Mesendoderm (in vitro differentiated cells): ENCODE measurements around the gene IGF2BP3.

ENCODE experiments used
- DNase-seq: peaks from one replicate; pipeline ENCODE4 v3.0.0; 2013
- H2AK5ac ChIP-seq: 2 replicates; pipeline ENCODE4 v1.6.1; 2013; ENCODE audit warnings: low read length, inconsistent platforms
- H2BK120ac ChIP-seq: 2 replicates; pipeline ENCODE4 v1.6.1; 2013; ENCODE audit warnings: low read depth, mild to moderate bottlenecking, low read length, moderate library complexity, mixed read lengths
- H2BK15ac ChIP-seq: replicated peaks from 2 replicates; pipeline ENCODE4 v1.6.1; 2013; ENCODE audit warnings: low read depth, mild to moderate bottlenecking, moderate library complexity
- H2BK5ac ChIP-seq: 2 replicates; pipeline ENCODE4 v1.6.1; 2013; ENCODE audit warnings: low read length, inconsistent platforms
- H3K18ac ChIP-seq: 2 replicates; pipeline ENCODE4 v1.6.1; 2013; ENCODE audit warnings: mild to moderate bottlenecking, low read length, mixed read lengths
- H3K23ac ChIP-seq: one replicate; pipeline ENCODE4 v1.6.1; 2013; ENCODE audit warnings: low read length
- H3K27ac ChIP-seq: 2 replicates; pipeline ENCODE4 v1.5.1; 2013; ENCODE audit warnings: low read depth, mild to moderate bottlenecking, inconsistent platforms, low read length, moderate library complexity
- H3K27me3 ChIP-seq: 2 replicates; pipeline ENCODE4 v1.6.1; 2013; ENCODE audit warnings: low read length, control low read depth, mild to moderate bottlenecking, inconsistent platforms; ENCODE audit not compliant: insufficient read depth, poor library complexity
- H3K36me3 ChIP-seq: 2 replicates; pipeline ENCODE4 v1.6.1; 2013; ENCODE audit warnings: low read length, inconsistent platforms; ENCODE audit not compliant: control insufficient read depth, insufficient read depth
- H3K4ac ChIP-seq: one replicate; pipeline ENCODE4 v1.6.1; 2013; ENCODE audit warnings: low read depth, mild to moderate bottlenecking, low read length, moderate library complexity
- H3K4me1 ChIP-seq: 2 replicates; pipeline ENCODE4 v1.6.1; 2013; ENCODE audit warnings: low read depth, low read length, inconsistent platforms; ENCODE audit not compliant: control insufficient read depth
- H3K4me2 ChIP-seq: 2 replicates; pipeline ENCODE4 v1.6.1; 2013; ENCODE audit warnings: low read length
- H3K4me3 ChIP-seq: 2 replicates; pipeline ENCODE4 v1.5.1; 2013; ENCODE audit warnings: mild to moderate bottlenecking, low read length
- H3K56ac ChIP-seq: one replicate; pipeline ENCODE4 v1.6.1; 2013; ENCODE audit warnings: low read length
- H3K79me1 ChIP-seq: 2 replicates; pipeline ENCODE4 v1.6.1; 2013; ENCODE audit warnings: low read length, inconsistent platforms
- H3K79me2 ChIP-seq: 2 replicates; pipeline ENCODE4 v1.6.1; 2013; ENCODE audit warnings: mild to moderate bottlenecking, low read length; ENCODE audit not compliant: control insufficient read depth, insufficient read depth
- H3K9ac ChIP-seq: 2 replicates; pipeline ENCODE4 v1.6.1; 2013; ENCODE audit warnings: low read length, inconsistent platforms
- H4K5ac ChIP-seq: one replicate; pipeline ENCODE4 v1.6.1; 2013; ENCODE audit warnings: low read length
- H4K8ac ChIP-seq: one replicate; pipeline ENCODE4 v1.6.1; 2013; ENCODE audit warnings: low read depth, mild to moderate bottlenecking, control low read depth, low read length, moderate library complexity
- WGBS: extraction: QIAGEN DNeasy Blood & Tissue Kit; methylation state at CpG from one replicate; pipeline ENCODE4 v1.1.7; 2013; ENCODE audit warnings: low lambda C conversion rate, missing lambda C conversion rate; ENCODE audit not compliant: insufficient coverage; ENCODE audit errors: extremely low coverage; 5-methylcytosine and 5-hydroxymethylcytosine counted together

The IGF2BP3 gene

GRCh38 chr7:23268167-23268566, 202.1 kb downstream of the IGF2BP3 start:
- Histone ChIP-seq H3K36me3 (no peaks in the 10 kb centered on the region), H2AK5ac (no peak overlapping the region), H4K5ac (no peak overlapping the region), H2BK5ac (no peak overlapping the region), H2BK15ac (no peak overlapping the region), H3K4ac (no peak overlapping the region), H3K9ac (no peak overlapping the region), H4K8ac (no peak overlapping the region), H3K79me2 (no peaks in the 10 kb centered on the region), H3K79me1 (no peaks in the 10 kb centered on the region), H3K4me2 (no peak overlapping the region), H3K4me3 (no peak overlapping the region), H3K27ac (no peak overlapping the region), H3K18ac (no peak overlapping the region), H3K56ac (no peak overlapping the region), H3K4me1 (no peaks in the 10 kb centered on the region), H2BK120ac (no peak overlapping the region), H3K27me3 (no peaks in the 10 kb centered on the region), H3K23ac (no peak overlapping the region)
- DNase-seq, result no peak
- no CpG with 5 or more reads among the region's 2 CpGs for WGBS

GRCh38 chr7:23267357-23267756, 202.9 kb downstream of the IGF2BP3 start:
- no CpG with 5 or more reads among the region's 2 CpGs for WGBS
- Histone ChIP-seq H3K4me2 (no peak overlapping the region), H3K79me1 (no peaks in the 10 kb centered on the region), H3K27me3 (no peaks in the 10 kb centered on the region), H2BK15ac (no peak overlapping the region), H3K18ac (no peak overlapping the region), H3K36me3 (no peaks in the 10 kb centered on the region), H3K4me3 (no peak overlapping the region), H2BK5ac (no peak overlapping the region), H4K5ac (no peak overlapping the region), H2AK5ac (no peak overlapping the region), H2BK120ac (no peak overlapping the region), H3K9ac (no peak overlapping the region), H4K8ac (no peak overlapping the region), H3K4ac (no peak overlapping the region), H3K79me2 (no peaks in the 10 kb centered on the region), H3K27ac (no peak overlapping the region), H3K4me1 (no peaks in the 10 kb centered on the region), H3K23ac (no peak overlapping the region), H3K56ac (no peak overlapping the region)
- DNase-seq, result no peak

GRCh38 chr7:23266918-23267317, 203.4 kb downstream of the IGF2BP3 start:
- H3K4ac ChIP-seq, result no peak overlapping the region
- no peak overlapping the region for H3K18ac ChIP-seq
- no peaks in the 10 kb centered on the region for H3K79me2 ChIP-seq
- no peak overlapping the region for H4K8ac ChIP-seq
- H3K27ac ChIP-seq, result no peak overlapping the region
- no peak overlapping the region for H2AK5ac ChIP-seq
- H3K9ac ChIP-seq, result no peak overlapping the region
- H3K4me2 ChIP-seq, result no peak overlapping the region
- no CpG with 5 or more reads among the region's 2 CpGs for WGBS
- no peak overlapping the region for H2BK120ac ChIP-seq
- no peak overlapping the region for H3K4me3 ChIP-seq
- H2BK5ac ChIP-seq, result no peak overlapping the region
- no peaks in the 10 kb centered on the region for H3K27me3 ChIP-seq
- no peak for DNase-seq
- no peak overlapping the region for H4K5ac ChIP-seq
- no peak overlapping the region for H3K23ac ChIP-seq
- no peak overlapping the region for H3K56ac ChIP-seq
- no peaks in the 10 kb centered on the region for H3K79me1 ChIP-seq
- no peak overlapping the region for H2BK15ac ChIP-seq
- no peaks in the 10 kb centered on the region for H3K4me1 ChIP-seq
- no peaks in the 10 kb centered on the region for H3K36me3 ChIP-seq

- H3K23ac ChIP-seq, result no peak overlapping the region
- H3K4me1 ChIP-seq, result no peaks in the 10 kb centered on the region
- H3K27ac ChIP-seq, result no peak overlapping the region
- no peak overlapping the region for H4K8ac ChIP-seq
- H3K4me3 ChIP-seq, result no peak overlapping the region
- H3K27me3 ChIP-seq, result no peaks in the 10 kb centered on the region
- no peaks in the 10 kb centered on the region for H3K36me3 ChIP-seq
- DNase-seq, result no peak
- H2BK15ac ChIP-seq, result no peak overlapping the region
- H4K5ac ChIP-seq, result no peak overlapping the region
- no peak overlapping the region for H2BK5ac ChIP-seq
- no peak overlapping the region for H3K4ac ChIP-seq
- no peak overlapping the region for H3K56ac ChIP-seq
- H3K18ac ChIP-seq, result no peak overlapping the region
- no CpG with 5 or more reads among the region's 7 CpGs for whole genome bisulfite sequencing
- H2BK120ac ChIP-seq, result no peak overlapping the region
- H3K9ac ChIP-seq, result no peak overlapping the region
- H3K79me2 ChIP-seq, result no peaks in the 10 kb centered on the region
- no peak overlapping the region for H2AK5ac ChIP-seq
- H3K79me1 ChIP-seq, result no peaks in the 10 kb centered on the region
- no peak overlapping the region for H3K4me2 ChIP-seq
Observed at GRCh38 chr7:23264916-23265458, 205.3 kb downstream of the IGF2BP3 start.

- no peaks in the 10 kb centered on the region for H3K79me2 ChIP-seq
- H2AK5ac ChIP-seq, result no peak overlapping the region
- no peaks in the 10 kb centered on the region for H3K27me3 ChIP-seq
- H3K18ac ChIP-seq, result no peak overlapping the region
- no peak overlapping the region for H3K56ac ChIP-seq
- no peak overlapping the region for H3K4me3 ChIP-seq
- no peak overlapping the region for H3K9ac ChIP-seq
- H2BK120ac ChIP-seq, result no peak overlapping the region
- no peak overlapping the region for H4K8ac ChIP-seq
- no peaks in the 10 kb centered on the region for H3K79me1 ChIP-seq
- H3K4me2 ChIP-seq, result no peak overlapping the region
- no peaks in the 10 kb centered on the region for H3K4me1 ChIP-seq
- WGBS, result no CpG with 5 or more reads among the region's 7 CpGs
- H2BK5ac ChIP-seq, result no peak overlapping the region
- no peak overlapping the region for H3K27ac ChIP-seq
- H4K5ac ChIP-seq, result no peak overlapping the region
- H3K23ac ChIP-seq, result no peak overlapping the region
- H3K4ac ChIP-seq, result no peak overlapping the region
- peak; percentile 72 for DNase-seq
- no peak overlapping the region for H2BK15ac ChIP-seq
- H3K36me3 ChIP-seq, result no peaks in the 10 kb centered on the region
Observed at GRCh38 chr7:23261843-23262452, 208.3 kb downstream of the IGF2BP3 start.

- Histone ChIP-seq H2AK5ac (no peak overlapping the region), H2BK120ac (no peak overlapping the region), H3K27me3 (no peaks in the 10 kb centered on the region), H3K23ac (no peak overlapping the region), H4K5ac (no peak overlapping the region), H3K9ac (no peak overlapping the region), H3K27ac (no peak overlapping the region), H3K4me2 (no peak overlapping the region), H3K79me2 (no peaks in the 10 kb centered on the region), H3K79me1 (no peaks in the 10 kb centered on the region), H3K4me3 (no peak overlapping the region), H4K8ac (no peak overlapping the region), H3K18ac (no peak overlapping the region), H3K4me1 (no peaks in the 10 kb centered on the region), H2BK15ac (no peak overlapping the region), H2BK5ac (no peak overlapping the region), H3K36me3 (no peaks in the 10 kb centered on the region), H3K56ac (no peak overlapping the region), H3K4ac (no peak overlapping the region)
- no peak for DNase-seq
- no CpG with 5 or more reads among the region's 10 CpGs for WGBS
Observed at GRCh38 chr7:23260371-23260770, 209.9 kb downstream of the IGF2BP3 start.
